ENCODE results near the gene ADAMTS3.

The ADAMTS3 gene

DNA sequence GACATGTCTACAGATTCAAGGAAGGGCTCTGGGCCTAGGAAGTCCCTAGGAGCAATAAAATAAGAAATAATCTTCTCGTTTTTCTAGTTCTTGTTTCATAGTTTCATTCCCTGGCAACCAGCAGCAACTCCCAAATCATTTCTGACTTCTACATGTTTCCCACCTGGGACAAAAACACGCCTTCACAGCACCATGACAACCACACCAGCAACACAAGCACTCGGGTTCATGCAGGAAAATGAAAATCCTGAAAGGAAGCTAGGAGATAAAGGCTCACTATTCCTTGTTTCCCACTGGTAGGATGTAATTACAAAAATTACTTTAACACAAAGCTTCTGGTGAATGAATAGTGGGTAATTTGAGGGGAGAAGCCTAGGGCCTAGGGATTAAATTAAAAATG, 158.9 kb downstream of the ADAMTS3 start:
- no peak for DNase-seq (ENCODE audit: low read depth in 2 of 2)

DNA sequence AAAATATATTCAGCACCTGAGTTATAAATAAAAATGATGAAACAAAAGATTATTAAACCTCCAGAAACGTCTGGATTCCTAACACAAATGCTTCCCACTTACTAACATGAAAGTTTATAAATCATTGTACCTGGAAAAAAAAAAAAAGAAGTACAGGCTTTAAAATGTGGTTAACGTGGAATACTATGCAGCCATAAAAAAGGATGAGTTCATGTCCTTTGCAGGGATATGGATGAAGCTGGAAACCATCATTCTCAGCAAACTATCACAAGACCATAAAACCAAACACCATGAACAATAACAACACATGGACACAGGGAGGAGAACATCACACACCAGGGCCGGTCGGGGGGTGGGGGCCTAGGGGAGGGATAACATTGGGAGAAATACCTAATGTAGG, 160.5 kb downstream of the ADAMTS3 start:
- no peak for DNase-seq (ENCODE audit: low read depth in 2 of 2)

DNA sequence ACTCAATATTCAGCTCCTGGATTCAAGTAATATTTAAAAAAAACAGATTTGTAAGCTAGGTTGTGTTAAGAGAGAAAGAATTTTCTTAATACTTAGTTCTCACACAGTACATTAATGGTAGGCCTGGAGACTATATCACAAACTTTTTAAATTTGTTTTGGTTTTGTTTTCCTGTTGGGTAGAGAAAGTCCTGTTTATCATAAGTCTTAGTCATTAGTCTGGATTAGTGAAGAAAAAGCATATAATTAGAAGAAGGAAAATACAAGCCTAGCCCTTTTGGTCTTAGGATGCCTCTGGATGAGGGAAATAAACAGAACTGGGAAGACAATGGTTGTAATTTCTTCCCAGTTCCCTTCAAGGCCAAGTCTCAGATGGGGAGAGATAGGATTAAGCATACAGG, 163.6 kb downstream of the ADAMTS3 start:
- no peak for DNase-seq (ENCODE audit: low read depth in 2 of 2)

DNA sequence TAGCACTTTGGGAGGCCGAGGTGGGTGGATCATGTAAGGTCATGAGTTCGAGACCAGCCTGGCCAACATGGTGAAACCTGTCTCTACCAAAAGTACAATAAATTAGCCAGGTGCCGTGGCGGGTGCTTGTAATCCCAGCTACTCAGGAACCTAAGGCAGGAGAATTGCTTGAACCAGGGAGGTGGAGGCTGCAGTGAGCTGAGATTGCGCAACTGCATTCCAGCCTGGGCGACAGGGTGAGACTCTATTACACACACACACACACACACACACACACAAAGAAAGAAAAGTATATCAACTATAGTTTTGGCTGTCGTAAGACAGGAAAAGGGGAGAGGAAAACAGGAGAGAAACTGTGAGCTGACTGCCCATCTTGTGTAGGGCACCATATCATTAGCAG, 171.7 kb downstream of the ADAMTS3 start:
- DNase-seq (ENCODE audit: low read depth in 2 of 2) = no peak

DNA sequence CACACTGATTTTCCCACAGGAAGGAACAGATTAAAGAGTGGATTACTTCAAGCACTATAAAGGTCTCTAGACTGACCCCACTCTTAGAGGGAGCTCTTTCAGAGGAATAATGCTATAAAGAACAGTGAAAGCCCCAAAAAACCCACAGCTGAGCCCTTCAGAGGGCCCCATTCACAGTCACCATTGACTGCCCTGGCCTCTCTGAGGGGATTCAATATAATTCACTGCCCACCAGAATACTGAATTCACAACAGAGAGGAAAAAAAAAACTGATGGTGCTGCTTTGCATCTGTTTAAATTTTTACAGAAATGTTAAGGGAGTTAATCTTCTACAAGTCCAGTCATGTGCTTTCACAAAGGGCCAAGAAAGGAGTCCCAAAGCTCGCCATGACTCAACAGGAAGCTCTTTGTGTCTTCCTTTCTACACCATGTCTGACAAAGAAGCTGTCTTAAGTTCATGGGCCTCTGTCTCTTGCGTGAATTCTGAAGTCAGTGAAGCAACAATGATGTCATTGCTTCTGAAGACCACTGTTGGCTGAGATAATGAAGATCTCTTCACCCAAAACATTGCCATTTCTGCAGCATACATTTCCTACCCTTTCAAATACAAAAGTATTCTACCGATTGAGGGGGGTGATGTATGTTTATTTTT, 174.9 kb downstream of the ADAMTS3 start:
- DNase-seq (ENCODE audit: low read depth in 2 of 2) = no peak

DNA sequence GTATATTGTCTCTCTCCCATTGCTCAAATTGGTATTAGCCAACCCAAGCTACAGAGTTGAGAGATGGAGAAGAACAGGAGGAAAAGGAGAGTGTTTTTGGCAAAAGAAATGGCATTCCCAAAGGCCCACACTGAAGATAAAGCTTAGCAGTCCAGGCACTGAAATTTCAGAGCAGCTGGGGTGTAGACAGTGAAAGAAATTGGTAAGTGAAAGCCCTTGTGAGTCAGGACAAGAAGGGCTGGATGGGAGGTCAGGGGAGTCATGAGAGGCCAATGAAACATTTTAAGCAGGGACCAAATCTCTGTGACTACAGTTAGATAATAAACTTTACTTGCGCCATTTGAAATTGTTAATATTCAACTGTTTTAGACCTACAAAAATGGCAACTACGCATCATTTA, 177.7 kb downstream of the ADAMTS3 start:
- DNase-seq (ENCODE audit: low read depth in 2 of 2) = no peak

DNA sequence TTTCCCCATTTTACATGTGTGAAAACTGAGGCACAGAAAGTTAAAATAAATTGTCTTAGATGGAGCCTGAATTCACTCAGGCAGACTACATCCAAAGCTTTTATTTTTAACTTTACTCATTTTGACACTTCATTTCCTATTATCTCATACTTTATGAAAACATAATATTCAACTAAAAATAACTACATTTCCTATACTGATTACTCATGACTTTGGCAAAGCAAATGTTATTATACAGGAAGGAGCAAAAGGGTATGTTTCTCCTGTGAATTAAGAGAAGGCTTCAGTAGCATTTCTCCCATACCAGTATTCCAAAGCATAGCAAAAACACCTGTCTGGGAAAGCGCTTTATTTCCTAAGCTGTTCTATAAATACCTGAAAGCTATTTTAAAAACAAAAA, 178.6 kb downstream of the ADAMTS3 start:
- no peak for DNase-seq (ENCODE audit: low read depth in 2 of 2)

DNA sequence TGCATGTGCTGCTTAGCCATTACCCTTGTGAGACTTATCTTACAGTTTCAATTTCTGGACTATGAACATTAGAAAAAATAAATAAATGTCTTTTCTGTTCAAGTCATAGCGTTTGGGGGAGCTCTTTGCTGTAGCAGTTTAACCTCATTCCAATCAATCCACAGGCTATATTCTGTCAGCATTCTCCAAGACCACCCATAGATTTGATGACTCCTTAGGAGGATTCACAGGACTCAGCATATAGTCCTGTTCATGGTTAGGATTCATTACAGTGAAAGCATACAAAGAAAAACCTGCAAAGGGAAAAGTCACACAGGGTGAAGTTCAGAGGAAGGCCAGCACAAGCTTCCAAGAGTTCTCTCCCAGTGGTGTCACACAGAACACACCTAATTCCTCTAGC, 180.5 kb downstream of the ADAMTS3 start:
- no peak for DNase-seq (ENCODE audit: low read depth in 2 of 2)

DNA sequence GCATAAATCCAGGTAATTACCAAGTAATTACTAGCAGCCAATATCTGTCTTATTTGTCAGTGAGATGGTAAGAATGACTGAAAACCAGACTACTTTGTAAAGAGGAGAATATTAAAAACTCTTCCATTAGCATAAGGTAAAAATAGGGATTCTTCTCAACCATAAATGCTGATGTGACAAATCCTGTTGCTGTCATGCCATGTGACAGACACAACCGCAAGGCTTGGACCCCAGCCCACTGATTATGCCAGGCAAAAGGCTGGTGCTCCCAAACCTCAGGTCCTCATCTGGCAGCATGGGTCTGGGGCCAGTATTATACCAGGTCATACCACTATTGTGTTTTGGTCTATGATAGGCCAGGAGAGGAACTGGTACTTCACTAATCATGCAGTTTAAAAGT, 181.1 kb downstream of the ADAMTS3 start:
- no peak for DNase-seq (ENCODE audit: low read depth in 2 of 2)

DNA sequence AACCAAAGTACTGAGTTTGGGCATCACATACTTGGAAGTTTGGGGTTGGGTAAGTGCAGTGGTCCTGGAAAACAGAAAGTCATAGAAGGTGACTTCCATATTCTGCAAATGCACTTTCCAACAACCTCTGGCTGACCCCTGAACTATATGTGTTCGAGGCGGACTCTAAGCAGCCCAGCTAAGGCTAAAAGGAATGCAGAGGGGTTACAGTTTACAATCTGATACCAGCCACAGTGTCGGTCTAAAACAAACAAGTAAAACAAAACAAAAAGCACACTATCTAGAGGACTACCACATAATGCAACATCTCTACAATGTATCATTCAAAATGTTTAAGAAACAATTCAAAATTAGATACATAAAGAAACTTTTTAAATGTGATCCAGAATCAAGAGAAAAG, 185.6 kb downstream of the ADAMTS3 start:
- DNase-seq (ENCODE audit: low read depth in 2 of 2) = no peak

DNA sequence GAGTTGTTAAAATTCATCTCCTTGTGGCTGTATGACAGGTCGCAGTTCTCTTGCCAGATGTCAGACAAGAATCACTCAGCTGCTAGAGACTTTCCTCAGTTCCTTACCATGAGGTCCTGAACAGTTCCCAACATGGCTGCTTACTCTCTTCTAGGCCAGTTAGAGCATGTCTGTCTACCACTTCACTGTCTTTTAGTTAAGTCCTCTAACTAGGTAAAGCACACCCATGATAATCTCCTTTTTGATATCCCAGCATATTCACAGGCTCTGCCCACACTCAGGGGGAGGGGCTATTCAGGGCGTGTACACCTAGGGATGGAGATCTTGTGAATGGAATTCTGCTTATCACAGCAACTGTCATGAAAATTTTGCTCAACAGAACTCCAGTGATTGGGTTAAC, 190.1 kb downstream of the ADAMTS3 start:
- DNase-seq (ENCODE audit: low read depth in 2 of 2) = no peak

DNA sequence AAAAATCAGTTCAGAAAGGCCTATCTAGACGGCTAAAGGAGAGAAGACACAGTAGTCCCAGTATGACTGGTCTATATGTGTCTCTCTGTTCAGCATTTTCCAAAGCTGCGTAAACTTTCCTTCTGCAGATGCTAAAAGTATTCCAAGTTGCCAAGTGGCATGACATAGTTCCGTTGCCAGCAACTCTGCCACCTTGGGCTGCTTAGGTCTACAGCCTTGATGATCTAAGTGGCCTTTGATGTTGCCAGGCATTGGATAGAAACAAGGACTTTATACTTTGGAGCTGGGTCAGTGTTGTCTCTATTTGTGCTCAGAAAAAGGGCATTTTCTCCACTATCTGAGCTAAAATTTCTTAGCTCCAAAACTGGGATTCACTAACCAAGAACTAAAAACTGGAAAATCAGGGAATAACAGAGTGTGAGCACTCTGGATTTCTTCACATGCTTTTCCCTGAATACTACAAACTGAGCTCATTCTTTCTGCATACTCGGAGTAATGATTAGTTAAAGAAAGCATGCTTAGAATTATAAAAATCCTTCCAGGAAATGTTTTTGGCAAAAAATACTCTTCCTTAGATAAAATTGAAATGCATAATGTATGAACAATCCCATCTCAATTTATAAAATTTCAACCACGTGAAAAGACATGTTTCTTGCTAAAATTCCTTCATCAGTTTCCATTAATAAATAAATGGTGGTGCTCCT, 191.4 kb downstream of the ADAMTS3 start:
- no peak for DNase-seq (ENCODE audit: low read depth in 2 of 2)

DNA sequence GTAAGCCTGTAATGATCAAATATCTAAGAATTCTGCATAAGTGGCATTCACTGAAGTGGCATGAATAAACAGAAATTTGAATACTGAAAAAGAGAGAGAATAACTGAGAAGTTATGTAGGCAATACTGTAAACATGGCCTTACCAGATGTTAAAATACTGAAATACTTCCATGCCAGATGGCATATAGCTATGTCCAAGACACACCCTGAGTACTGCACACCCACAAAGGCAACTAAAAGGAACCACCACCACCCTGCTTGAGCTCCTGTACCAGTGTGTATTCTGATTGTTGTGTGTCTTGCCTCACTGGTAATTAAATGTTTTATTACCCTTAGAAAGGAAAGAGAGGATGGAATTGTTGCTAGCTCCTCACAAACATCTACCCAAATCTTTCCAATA, 192.1 kb downstream of the ADAMTS3 start:
- no peak for DNase-seq (ENCODE audit: low read depth in 2 of 2)

DNA sequence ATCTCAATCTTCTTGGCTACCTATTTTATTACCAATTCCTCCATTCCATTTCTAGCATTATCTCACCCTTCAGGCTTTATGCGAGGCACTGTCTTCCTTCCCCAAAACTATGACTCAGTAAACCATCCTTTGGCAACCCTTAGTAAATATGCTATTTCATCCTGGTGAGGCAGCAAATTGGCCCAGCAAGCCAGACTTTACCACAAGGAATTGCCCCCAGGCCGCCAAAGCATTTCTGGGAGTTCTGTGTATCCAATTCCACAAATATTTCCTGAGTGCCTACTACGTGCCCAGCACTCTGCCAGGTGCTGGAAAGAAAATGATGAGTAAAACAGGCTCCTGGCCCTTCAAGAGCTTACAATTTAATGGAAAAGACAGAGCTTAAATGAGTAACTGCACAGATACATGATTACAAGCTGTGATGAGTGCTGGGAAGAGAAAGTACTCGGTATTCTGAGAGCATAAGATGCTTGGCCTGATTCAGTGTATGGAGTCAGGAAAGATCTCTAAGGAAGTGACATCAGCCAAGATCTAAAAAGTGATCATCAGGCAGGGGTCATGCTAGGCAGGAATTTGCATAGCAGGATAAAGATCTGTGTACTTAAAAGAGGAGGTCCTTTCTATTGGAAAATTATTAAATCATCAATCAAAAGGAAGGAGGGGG, 193.8 kb downstream of the ADAMTS3 start:
- DNase-seq (ENCODE audit: low read depth in 2 of 2) = no peak

DNA sequence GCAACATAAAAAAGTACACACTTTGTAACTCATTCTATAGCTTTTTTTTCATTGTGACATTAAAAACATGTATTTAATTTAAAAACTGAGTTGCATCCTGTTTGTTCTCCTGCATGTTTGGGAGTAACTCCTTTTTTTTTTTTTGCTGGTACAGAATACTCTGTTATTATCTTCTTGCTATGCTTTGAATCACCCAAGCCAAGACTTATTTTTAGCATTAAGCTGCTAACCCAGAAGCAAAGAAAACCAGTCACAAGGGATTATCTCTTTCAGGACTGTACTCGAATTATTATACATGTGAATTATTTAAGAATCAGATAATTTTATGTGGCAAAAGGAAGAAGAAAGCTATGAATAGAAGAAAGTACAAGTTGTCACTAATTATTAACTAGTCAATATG, 194.9 kb downstream of the ADAMTS3 start:
- no peak for DNase-seq (ENCODE audit: low read depth in 2 of 2)

DNA sequence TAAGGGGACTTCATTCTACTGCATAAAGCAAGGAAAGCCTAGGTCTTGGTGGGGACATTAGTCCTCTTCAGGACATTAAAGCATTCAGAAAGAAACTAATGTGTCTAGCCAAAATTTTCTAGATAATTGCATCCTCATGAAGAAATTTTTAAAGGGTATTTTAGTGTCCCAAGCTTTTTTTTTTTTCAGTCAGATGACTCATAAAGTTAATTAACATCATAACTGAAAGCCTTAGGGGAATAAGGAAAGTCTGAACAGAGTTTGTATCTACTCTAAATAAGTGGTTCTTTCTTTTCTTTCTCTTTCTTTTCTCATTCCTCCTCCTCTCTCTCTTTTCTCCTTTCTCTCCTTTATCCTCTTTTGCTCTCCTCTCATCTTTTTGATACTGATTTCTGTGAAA, 202.4 kb downstream of the ADAMTS3 start:
- no peak for DNase-seq (ENCODE audit: low read depth in 2 of 2)

DNA sequence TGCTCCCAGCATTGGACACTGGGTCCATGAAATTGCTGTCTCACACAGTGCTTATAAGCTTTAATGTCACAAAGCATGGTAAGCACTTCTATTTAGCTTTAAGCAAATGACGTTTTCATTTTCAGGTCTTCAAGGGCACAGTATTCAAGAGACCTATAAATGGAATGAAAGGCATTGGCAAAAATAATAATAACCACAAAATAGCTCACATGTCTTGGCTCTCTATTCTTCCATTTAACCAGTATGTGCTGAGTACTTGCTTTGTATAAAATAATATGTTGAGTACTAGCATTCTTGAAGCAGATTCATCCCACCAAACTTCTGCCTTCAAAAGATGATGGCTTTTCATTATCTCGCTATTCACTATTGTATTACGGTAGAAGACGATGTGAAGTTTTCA, 203.0 kb downstream of the ADAMTS3 start:
- DNase-seq (ENCODE audit: low read depth in 2 of 2) = no peak

DNA sequence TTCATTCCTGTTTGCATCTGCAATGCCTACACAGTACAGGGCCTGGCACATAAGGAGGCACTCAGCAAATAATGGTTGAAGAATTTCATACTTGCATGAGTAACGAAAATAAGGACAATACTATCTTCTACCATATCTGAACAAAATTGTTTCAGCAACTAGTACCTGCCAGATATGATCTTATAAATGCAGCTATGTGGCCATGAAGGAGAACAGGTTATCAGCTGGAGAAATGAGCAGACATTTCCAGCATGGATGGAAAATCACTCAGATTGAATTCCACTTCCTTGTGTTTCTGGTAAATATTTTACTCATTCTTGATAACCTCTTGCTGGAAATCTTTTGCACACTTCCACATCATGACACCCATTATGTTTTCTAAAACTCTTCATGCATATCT, 204.0 kb downstream of the ADAMTS3 start:
- DNase-seq (ENCODE audit: low read depth in 2 of 2) = no peak

DNA sequence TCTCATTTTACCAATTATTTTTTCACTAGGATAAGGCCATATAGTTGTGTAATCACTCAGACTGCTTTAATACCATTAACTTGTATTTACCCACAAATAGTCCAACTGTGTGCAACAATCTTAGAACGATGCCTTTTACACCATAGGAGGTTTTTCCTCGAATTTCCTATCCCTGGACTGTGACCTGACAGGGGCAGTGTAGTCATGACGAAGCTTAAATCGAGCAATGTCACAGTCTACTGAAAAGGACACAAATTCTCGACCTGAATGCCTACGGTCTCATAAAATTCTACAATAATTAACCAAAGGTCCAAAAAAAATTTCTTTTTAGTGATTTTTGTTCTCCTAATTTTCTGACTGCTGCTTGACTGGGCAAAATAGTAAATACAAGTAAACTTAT, 208.9 kb downstream of the ADAMTS3 start:
- no peak for DNase-seq (ENCODE audit: low read depth in 2 of 2)

DNA sequence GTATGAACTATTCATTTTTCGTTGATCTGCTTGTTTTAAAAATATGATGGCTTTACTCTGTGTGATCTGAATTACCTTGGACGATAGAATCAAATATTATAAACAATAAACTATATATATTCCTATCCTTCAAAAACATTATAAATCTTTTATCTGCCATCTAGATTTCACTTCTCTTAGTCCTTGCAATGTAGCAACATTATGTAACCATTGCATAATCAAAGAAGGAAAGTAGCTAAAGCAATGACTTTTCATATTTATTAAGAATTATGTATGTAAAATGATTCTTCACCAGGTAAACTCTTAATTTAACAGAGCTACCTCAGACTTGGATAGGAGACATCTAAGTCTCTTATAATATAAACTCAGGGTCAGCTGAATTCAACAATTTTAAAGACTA, 210.5 kb downstream of the ADAMTS3 start:
- no peak for DNase-seq (ENCODE audit: low read depth in 2 of 2)

DNA sequence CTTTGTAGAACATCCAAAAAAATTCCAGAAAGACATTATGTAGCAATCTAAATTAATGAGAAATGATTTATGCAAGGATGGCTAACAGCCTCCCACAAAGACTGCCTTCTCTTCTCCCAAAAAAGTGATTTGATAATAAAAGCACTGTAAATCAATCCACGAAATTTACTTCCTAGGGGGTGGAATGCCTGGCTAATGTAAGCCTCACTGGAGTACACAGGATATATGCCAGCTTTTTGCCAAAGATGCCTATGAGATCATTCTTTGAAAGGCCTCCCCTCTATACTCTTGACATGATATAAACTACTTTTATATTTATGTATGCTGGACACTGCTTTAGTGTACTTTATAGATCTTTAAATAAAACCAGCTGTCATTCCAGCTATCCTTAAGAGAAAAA, 211.1 kb downstream of the ADAMTS3 start:
- no peak for DNase-seq (ENCODE audit: low read depth in 2 of 2)

DNA sequence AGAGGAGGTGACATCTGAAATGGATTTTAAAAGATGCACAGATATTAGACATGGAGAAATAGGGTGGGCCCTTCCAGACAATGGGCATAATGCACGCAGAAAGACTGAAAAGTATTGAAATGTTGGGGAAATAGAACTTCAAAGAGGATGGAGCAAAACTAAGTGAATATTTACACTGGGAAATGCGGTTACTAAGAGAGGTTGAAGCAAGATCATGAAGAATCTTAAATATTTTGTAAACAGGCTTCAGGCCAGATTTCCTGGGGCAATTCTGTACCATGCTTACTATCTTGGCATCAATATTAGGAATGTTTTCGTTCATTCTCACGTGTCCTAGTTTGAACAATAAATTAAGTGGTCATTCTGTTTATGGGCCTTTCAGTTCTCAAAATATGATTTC, 216.3 kb downstream of the ADAMTS3 start:
- no peak for DNase-seq (ENCODE audit: low read depth in 2 of 2)

DNA sequence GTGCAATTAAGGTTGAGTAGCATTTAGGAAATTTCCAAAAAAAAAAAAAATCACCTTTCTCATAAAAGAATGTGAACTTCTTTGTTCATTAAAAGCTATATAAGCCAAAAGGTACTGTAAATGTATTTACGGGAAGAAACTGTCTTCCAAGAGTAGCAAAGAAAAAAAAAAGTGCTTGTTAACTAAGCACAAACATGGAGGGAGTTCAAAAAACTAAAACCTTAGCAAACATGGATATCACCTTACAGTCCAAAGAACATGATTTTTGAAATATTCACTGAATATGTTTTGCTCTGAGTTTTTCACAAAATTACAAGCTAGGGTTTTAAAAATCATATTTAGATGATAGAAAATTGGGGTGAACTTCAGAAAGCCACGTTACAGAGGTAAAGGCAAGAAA, 217.5 kb downstream of the ADAMTS3 start:
- no peak for DNase-seq (ENCODE audit: low read depth in 2 of 2)
